OCI-LY1 (cell line): ENCODE data around the gene CSNK1E.

ENCODE experiments used
- H2AFZ ChIP-seq: fragments of 200-600 bp; sonication (generic), shearing (Covaris generic); 2 replicates; pipeline ENCODE4 v1.6.0; 2014; ENCODE audit warnings: antibody characterized with exemption, mild to moderate bottlenecking, low read length
- H3F3A ChIP-seq: fragments of 200-600 bp; sonication (generic), shearing (Covaris generic); 2 replicates; pipeline ENCODE4 v1.6.0; 2014; ENCODE audit warnings: mild to moderate bottlenecking, antibody characterized with exemption, low read length, moderate library complexity; ENCODE audit not compliant: insufficient read depth
- H3K27ac ChIP-seq: fragments of 200-600 bp; sonication (generic); 2 replicates; pipeline ENCODE4 v1.5.1; 2014; ENCODE audit warnings: low read length, mixed run types, mild to moderate bottlenecking, low read depth; ENCODE audit not compliant: poor library complexity, severe bottlenecking
- H3K27me3 ChIP-seq: fragments of 200-600 bp; sonication (generic); 2 replicates; pipeline ENCODE4 v1.6.0; 2014; ENCODE audit warnings: antibody characterized with exemption, mild to moderate bottlenecking, low read length, moderate library complexity; ENCODE audit not compliant: insufficient read depth
- H3K36me3 ChIP-seq: fragments of 200-600 bp; sonication (generic); 2 replicates; pipeline ENCODE4 v1.6.1; 2014; ENCODE audit warnings: mild to moderate bottlenecking, antibody characterized with exemption, low read length, moderate library complexity, mixed read lengths; ENCODE audit not compliant: insufficient read depth
- H3K4me1 ChIP-seq: fragments of 200-600 bp; sonication (generic); 2 replicates; pipeline ENCODE4 v1.5.1; 2014; ENCODE audit warnings: mild to moderate bottlenecking, low read length, moderate library complexity; ENCODE audit not compliant: insufficient read depth, severe bottlenecking
- H3K4me2 ChIP-seq: fragments of 200-600 bp; sonication (generic), shearing (Covaris generic); 2 replicates; pipeline ENCODE4 v1.6.1; 2014; ENCODE audit warnings: low read length
- H3K4me3 ChIP-seq: fragments of 200-600 bp; sonication (generic); 2 replicates; pipeline ENCODE4 v1.5.1; 2014; ENCODE audit warnings: low read length, low read depth, mild to moderate bottlenecking, mixed read lengths; ENCODE audit not compliant: poor library complexity, severe bottlenecking
- H3K79me2 ChIP-seq: fragments of 200-600 bp; shearing (Covaris generic); 2 replicates; pipeline ENCODE4 v1.6.1; 2016; ENCODE audit warnings: mixed run types, low read length, mixed read lengths; ENCODE audit not compliant: insufficient read depth
- H3K9ac ChIP-seq: fragments of 200-600 bp; sonication (generic), shearing (Covaris generic); 2 replicates; pipeline ENCODE4 v1.6.1; 2014; ENCODE audit warnings: mild to moderate bottlenecking, low read length, mixed read lengths
- H3K9me2 ChIP-seq: fragments of 200-600 bp; sonication (generic), shearing (Covaris generic); 2 replicates; pipeline ENCODE4 v1.6.1; 2014; ENCODE audit warnings: low read depth, mild to moderate bottlenecking, low read length, mixed read lengths
- H3K9me3 ChIP-seq: fragments of 200-600 bp; shearing (Covaris generic); 2 replicates; pipeline ENCODE4 v1.6.1; 2014; ENCODE audit warnings: low read length, mixed read lengths
- H4K20me1 ChIP-seq: fragments of 200-600 bp; sonication (generic), shearing (Covaris generic); 2 replicates; pipeline ENCODE4 v1.6.0; 2016; ENCODE audit warnings: mild to moderate bottlenecking, low read length; ENCODE audit not compliant: insufficient read depth
- EZH2 ChIP-seq: fragments of 200-600 bp; sonication (generic), shearing (Covaris generic); IDR thresholded peaks from 2 replicates; pipeline ENCODE4 v1.8.0; 2017; ENCODE audit warnings: borderline replicate concordance, mixed run types, mild to moderate bottlenecking, antibody characterized with exemption, low read length, moderate library complexity, mixed read lengths
- TF ChIP-seq, protein P1 (sequence below): fragments of 200-600 bp; sonication (generic), shearing (Covaris generic); IDR thresholded peaks from 2 replicates; pipeline ENCODE4 v1.5.1; 2017; ENCODE audit warnings: mild to moderate bottlenecking, antibody characterized with exemption, low read length, moderate library complexity, mixed read lengths

Gene CSNK1E

DNA sequence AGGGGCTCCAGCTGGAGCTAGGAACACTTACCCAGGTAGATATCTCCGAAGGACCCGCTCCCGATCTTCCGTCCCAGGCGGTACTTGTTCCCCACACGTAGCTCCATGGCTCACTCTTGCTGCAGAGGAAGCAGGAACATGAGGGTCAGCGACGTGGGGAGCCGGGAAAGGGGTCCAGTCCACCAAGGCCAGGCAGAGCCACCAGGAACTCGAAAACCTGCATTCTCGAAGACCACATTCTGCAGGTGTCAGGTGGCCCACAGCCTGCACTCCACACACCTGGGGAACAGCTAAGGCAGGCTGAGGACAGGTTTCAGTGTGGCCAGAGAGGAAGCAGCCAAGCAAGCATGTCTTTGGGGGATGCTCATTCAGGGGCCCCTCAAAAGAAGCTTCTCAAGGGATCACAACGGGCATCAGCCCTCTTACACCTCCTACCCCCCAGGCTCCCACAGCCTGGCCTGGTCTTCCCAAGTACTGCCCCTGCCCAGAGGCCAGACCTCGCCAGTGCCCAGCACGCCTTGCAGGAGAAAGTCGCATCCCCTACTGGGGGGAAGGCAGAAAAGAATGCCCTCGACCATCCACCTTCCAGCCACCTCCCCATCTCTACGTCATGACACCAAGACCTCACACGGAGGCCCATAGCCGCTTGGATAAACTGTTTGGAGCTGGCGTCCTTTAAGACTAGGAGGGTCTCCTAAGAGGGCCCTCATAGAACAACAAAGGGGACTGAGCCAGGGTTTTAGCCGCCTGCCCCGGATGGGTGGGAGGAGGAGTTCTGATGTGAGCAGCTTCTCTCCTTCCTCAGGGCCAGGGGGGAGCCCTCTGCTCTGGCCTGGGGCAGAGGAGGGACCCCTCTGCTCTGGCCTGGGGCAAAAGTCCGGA is 2.9 kb downstream of the CSNK1E start:
- Histone ChIP-seq H2AFZ (no peak overlapping the region), H3K36me3 (no peaks in the 10 kb centered on the region), H3K4me1 (peaks cover 35% of the 10 kb centered on the region), H3K27ac (no peak overlapping the region), H3K9ac (no peak overlapping the region), H3K27me3 (peaks cover 12% of the 10 kb centered on the region; the same call in 1 of the 2 replicates), H3K4me2 (peak overlapping the region; percentile 54; the same call in 1 of the 2 replicates), H3K79me2 (no peaks in the 10 kb centered on the region), H3F3A (no peaks in the 10 kb centered on the region), H3K4me3 (no peak overlapping the region), H3K9me2 (no peaks in the 10 kb centered on the region), H3K9me3 (no peaks in the 10 kb centered on the region), H4K20me1 (no peaks in the 10 kb centered on the region)
- TF ChIP-seq, protein P1, sequence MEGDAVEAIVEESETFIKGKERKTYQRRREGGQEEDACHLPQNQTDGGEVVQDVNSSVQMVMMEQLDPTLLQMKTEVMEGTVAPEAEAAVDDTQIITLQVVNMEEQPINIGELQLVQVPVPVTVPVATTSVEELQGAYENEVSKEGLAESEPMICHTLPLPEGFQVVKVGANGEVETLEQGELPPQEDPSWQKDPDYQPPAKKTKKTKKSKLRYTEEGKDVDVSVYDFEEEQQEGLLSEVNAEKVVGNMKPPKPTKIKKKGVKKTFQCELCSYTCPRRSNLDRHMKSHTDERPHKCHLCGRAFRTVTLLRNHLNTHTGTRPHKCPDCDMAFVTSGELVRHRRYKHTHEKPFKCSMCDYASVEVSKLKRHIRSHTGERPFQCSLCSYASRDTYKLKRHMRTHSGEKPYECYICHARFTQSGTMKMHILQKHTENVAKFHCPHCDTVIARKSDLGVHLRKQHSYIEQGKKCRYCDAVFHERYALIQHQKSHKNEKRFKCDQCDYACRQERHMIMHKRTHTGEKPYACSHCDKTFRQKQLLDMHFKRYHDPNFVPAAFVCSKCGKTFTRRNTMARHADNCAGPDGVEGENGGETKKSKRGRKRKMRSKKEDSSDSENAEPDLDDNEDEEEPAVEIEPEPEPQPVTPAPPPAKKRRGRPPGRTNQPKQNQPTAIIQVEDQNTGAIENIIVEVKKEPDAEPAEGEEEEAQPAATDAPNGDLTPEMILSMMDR, result no peak
- no peak for TF ChIP-seq EZH2

DNA sequence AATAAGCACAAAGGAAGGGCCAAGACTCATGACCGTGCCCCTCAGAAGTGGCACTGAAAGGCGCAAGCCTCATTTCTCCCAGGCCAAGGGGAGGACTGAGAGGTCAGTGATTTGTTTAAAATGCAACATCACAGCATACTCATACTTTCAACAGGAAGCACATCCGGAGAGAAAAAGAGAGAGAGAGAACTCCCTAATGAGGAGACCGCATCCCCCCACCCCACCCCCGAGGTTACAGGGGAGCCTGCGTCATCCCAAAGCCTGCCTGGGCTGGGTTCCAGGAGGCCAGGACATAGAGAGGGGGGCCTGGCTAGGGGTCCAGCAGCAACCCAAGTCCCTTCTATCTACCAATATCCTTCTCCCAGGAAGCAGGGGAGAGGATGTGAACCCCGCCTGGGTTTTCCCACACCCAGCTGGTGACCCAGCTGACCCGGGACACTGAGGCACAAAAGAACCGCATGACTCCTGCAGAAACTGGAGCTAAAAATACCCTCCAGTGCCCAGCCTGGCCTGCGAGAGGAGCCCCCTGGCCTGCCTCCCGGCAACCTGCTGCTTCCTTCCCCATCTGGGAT is 3.8 kb downstream of the CSNK1E start:
- Histone ChIP-seq H3K36me3 (no peaks in the 10 kb centered on the region), H3K27me3 (peaks cover 7% of the 10 kb centered on the region; the same call in 1 of the 2 replicates), H4K20me1 (no peaks in the 10 kb centered on the region), H3K79me2 (no peaks in the 10 kb centered on the region), H3K27ac (no peak overlapping the region), H3F3A (no peaks in the 10 kb centered on the region), H3K9me2 (no peaks in the 10 kb centered on the region), H3K9me3 (no peaks in the 10 kb centered on the region), H3K4me3 (no peak overlapping the region), H3K4me1 (peaks cover 35% of the 10 kb centered on the region), H3K9ac (no peak overlapping the region), H3K4me2 (no peak overlapping the region), H2AFZ (no peak overlapping the region)
- no peak for TF ChIP-seq EZH2
- TF ChIP-seq, protein P1, result no peak

DNA sequence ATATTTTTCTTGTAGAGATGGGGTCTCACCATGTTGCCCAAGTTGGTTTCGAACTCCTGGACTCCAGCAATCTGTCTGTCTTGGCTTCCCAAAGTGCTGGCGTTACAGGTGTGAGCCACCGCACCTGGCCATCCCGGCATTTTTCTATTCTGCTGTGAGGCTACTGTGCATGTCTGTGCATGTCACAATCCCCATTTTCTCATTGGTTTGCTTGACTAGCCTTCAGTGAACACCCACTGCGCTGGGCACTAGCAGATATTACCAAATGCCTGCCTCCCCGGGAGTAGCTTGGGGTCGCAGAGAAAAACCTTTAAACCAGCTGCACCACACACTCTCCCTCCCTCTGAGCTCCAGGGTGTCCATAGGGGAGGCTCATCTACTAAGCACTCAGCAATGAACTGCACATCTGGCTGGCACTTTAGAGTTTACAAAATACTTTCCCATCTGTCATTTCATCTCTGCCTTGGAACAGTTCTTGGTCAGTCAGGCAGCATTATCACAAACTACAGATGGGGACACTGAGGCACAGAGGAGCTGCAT is 4.9 kb downstream of the CSNK1E start:
- H3K9me3 ChIP-seq, result no peaks in the 10 kb centered on the region
- no peaks in the 10 kb centered on the region for H4K20me1 ChIP-seq
- H3K9ac ChIP-seq, result no peak overlapping the region
- no peak overlapping the region for H3K4me3 ChIP-seq
- peaks cover 5% of the 10 kb centered on the region; the same call in 1 of the 2 replicates for H3K27me3 ChIP-seq
- H3K9me2 ChIP-seq, result no peaks in the 10 kb centered on the region
- no peaks in the 10 kb centered on the region for H3F3A ChIP-seq
- H3K79me2 ChIP-seq, result no peaks in the 10 kb centered on the region
- H3K4me2 ChIP-seq, result no peak overlapping the region
- no peak for TF ChIP-seq EZH2
- TF ChIP-seq, protein P1, result no peak
- no peak overlapping the region for H3K27ac ChIP-seq
- peaks cover 25% of the 10 kb centered on the region for H3K4me1 ChIP-seq
- no peak overlapping the region for H2AFZ ChIP-seq
- no peaks in the 10 kb centered on the region for H3K36me3 ChIP-seq
